KMS-11 (cell line): ENCODE measurements around the gene DMD.

Experiments
- H2AFZ ChIP-seq: fragments of 200-600 bp; sonication (generic); 2 replicates; pipeline ENCODE4 v1.6.1; 2016; ENCODE audit warnings: antibody characterized with exemption, mixed run types, low read depth
- H3K27ac ChIP-seq: fragments of 200-600 bp; sonication (generic); 2 replicates; pipeline ENCODE4 v1.6.1; 2016; ENCODE audit warnings: mild to moderate bottlenecking, mixed run types
- H3K27me3 ChIP-seq: fragments of 200-600 bp; sonication (generic); 2 replicates; pipeline ENCODE4 v1.6.1; 2017; ENCODE audit warnings: mild to moderate bottlenecking, low read depth, mixed run types, moderate library complexity; ENCODE audit not compliant: insufficient read depth
- H3K36me3 ChIP-seq: fragments of 200-600 bp; sonication (generic); 2 replicates; pipeline ENCODE4 v1.6.1; 2017; ENCODE audit warnings: mild to moderate bottlenecking, mixed run types; ENCODE audit not compliant: insufficient read depth
- H3K4me1 ChIP-seq: fragments of 200-600 bp; sonication (generic); 2 replicates; pipeline ENCODE4 v1.6.1; 2016; ENCODE audit warnings: mild to moderate bottlenecking, low read depth, mixed run types; ENCODE audit not compliant: poor library complexity, severe bottlenecking
- H3K4me2 ChIP-seq: fragments of 200-600 bp; sonication (generic); 2 replicates; pipeline ENCODE4 v1.7.0; 2016; ENCODE audit warnings: mild to moderate bottlenecking, mixed run types
- H3K4me3 ChIP-seq: fragments of 200-600 bp; sonication (generic); IDR thresholded peaks from 2 replicates; pipeline ENCODE4 v1.6.1; 2017; ENCODE audit warnings: low read depth, low read length, mixed read lengths; ENCODE audit not compliant: insufficient read depth
- H3K79me2 ChIP-seq: fragments of 200-600 bp; sonication (generic); 2 replicates; pipeline ENCODE4 v1.6.1; 2016; ENCODE audit warnings: low read depth, mixed run types; ENCODE audit not compliant: insufficient read depth
- H3K9ac ChIP-seq: fragments of 200-600 bp; sonication (generic); 2 replicates; pipeline ENCODE4 v1.6.1; 2016; ENCODE audit warnings: mild to moderate bottlenecking, mixed run types
- H4K20me1 ChIP-seq: fragments of 200-600 bp; sonication (generic); 2 replicates; pipeline ENCODE4 v1.6.1; 2016; ENCODE audit warnings: mild to moderate bottlenecking, mixed run types; ENCODE audit not compliant: insufficient read depth
- TF ChIP-seq, protein P1 (sequence below): fragments of 200-600 bp; sonication (generic); conservative IDR thresholded peaks from 2 replicates; pipeline ENCODE4 v1.6.1; 2017; ENCODE audit warnings: low read depth, mild to moderate bottlenecking, antibody characterized with exemption, low read length, moderate library complexity, mixed read lengths

Gene DMD

DNA sequence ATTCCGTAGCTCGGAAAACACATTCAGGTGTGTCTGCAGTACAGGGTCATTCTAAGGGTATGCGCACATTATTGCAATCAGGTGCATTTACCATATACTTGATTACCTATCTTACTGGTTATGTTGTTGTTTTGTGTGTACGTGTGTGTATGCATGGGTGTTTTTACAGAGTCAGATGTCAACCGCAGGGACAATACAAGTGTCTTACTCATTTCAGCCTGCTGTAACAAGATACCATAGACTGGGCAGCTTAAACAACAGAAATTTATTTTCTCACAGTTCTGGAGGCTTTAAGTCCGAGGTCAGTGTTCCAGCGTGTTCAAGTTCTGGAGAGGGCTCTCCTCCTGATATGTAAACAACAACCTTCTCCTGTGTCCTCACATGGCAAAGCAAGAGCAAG lies 316.7 kb downstream of the DMD start:
- Histone ChIP-seq H3K4me1 (no peaks in the 10 kb centered on the region), H4K20me1 (no peaks in the 10 kb centered on the region), H2AFZ (no peak overlapping the region), H3K4me2 (no peak overlapping the region), H3K27ac (no peak overlapping the region), H3K36me3 (no peaks in the 10 kb centered on the region), H3K79me2 (no peaks in the 10 kb centered on the region), H3K27me3 (no peaks in the 10 kb centered on the region), H3K9ac (no peak overlapping the region), H3K4me3 (no peak overlapping the region)
- TF ChIP-seq, protein P1, sequence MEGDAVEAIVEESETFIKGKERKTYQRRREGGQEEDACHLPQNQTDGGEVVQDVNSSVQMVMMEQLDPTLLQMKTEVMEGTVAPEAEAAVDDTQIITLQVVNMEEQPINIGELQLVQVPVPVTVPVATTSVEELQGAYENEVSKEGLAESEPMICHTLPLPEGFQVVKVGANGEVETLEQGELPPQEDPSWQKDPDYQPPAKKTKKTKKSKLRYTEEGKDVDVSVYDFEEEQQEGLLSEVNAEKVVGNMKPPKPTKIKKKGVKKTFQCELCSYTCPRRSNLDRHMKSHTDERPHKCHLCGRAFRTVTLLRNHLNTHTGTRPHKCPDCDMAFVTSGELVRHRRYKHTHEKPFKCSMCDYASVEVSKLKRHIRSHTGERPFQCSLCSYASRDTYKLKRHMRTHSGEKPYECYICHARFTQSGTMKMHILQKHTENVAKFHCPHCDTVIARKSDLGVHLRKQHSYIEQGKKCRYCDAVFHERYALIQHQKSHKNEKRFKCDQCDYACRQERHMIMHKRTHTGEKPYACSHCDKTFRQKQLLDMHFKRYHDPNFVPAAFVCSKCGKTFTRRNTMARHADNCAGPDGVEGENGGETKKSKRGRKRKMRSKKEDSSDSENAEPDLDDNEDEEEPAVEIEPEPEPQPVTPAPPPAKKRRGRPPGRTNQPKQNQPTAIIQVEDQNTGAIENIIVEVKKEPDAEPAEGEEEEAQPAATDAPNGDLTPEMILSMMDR, result no peak

DNA sequence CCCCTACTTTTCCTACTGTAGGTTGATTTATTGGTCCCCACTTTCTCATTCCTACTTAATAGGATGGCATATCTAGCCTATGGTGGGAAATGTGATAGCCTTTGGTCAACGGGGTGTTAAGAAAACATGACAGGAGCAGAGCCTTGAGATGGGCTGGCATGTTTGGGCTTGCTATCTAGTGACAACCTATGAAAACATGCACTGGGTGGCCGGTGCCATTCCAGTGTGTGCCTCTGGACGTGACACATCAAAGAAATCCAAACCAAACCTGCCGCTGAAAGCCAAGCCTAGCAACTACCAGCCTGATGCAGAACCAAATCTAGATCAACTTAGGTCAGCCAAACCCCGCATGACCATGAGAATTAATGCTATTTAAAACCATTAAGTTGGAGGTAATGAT lies 317.6 kb downstream of the DMD start:
- no peak overlapping the region for H3K27ac ChIP-seq
- no peak overlapping the region for H3K9ac ChIP-seq
- H3K4me2 ChIP-seq, result no peak overlapping the region
- no peak overlapping the region for H3K4me3 ChIP-seq
- no peaks in the 10 kb centered on the region for H3K79me2 ChIP-seq
- no peaks in the 10 kb centered on the region for H3K36me3 ChIP-seq
- H4K20me1 ChIP-seq, result no peaks in the 10 kb centered on the region
- no peaks in the 10 kb centered on the region for H3K4me1 ChIP-seq
- H2AFZ ChIP-seq, result no peak overlapping the region
- TF ChIP-seq, protein P1, result no peak
- H3K27me3 ChIP-seq, result no peaks in the 10 kb centered on the region

GRCh38 chrX:32877592-32877991 lies 333.8 kb downstream of the DMD start:
- TF ChIP-seq, protein P1, result no peak

GRCh38 chrX:32874839-32875238 lies 336.5 kb downstream of the DMD start:
- Histone ChIP-seq H4K20me1 (no peaks in the 10 kb centered on the region), H3K79me2 (no peaks in the 10 kb centered on the region), H3K9ac (no peak overlapping the region), H3K27ac (no peak overlapping the region), H3K4me2 (no peak overlapping the region), H3K4me1 (no peaks in the 10 kb centered on the region), H3K36me3 (no peaks in the 10 kb centered on the region), H3K4me3 (no peak overlapping the region), H2AFZ (no peak overlapping the region), H3K27me3 (no peaks in the 10 kb centered on the region)
- TF ChIP-seq, protein P1, result no peak

More at GRCh38 chrX:32877592-32877991, 333.8 kb downstream of the DMD start:
- Histone ChIP-seq H3K4me2 (no peak overlapping the region), H3K9ac (no peak overlapping the region), H4K20me1 (no peaks in the 10 kb centered on the region), H3K36me3 (no peaks in the 10 kb centered on the region), H3K4me1 (no peaks in the 10 kb centered on the region), H3K79me2 (no peaks in the 10 kb centered on the region), H3K27ac (no peak overlapping the region), H2AFZ (no peak overlapping the region), H3K4me3 (no peak overlapping the region), H3K27me3 (no peaks in the 10 kb centered on the region)
